Lower leg skin (tissue), 4 donors: ENCODE measurements around the gene CDK18. TPM values are rescaled to one million over a fixed set of nuclear protein-coding genes. Genes with fewer than 3 reads are reported as not detected.
A peak's percentile ranks its signal among the peaks of the same experiment; 100 is the strongest.

ENCODE experiments used
- DNase-seq, 2 donors: peaks; one replicate each; pipeline ENCODE4 v3.0.0-alpha.2; 2019; ENCODE audit warnings: low spot score in 2 of 2
- H3K4me3 ChIP-seq: fragments of 200-600 bp; sonication (generic); 2 replicates; pipeline ENCODE4 v1.5.1; 2017; ENCODE audit warnings: mild to moderate bottlenecking, low read depth; ENCODE audit not compliant: poor library complexity, severe bottlenecking
- POLR2A ChIP-seq, 2 donors: fragments of 450-650 bp; IDR thresholded peaks; one replicate each; pipeline ENCODE4 v1.6.1; 2016 to 2017; ENCODE audit warnings: antibody characterized with exemption in 2 of 2, mild to moderate bottlenecking in 1 of 2, moderate library complexity in 1 of 2
- WGBS, 2 donors: methylation state at CpG; one replicate each; pipeline ENCODE4 v1.1.5; 2018; 5-methylcytosine and 5-hydroxymethylcytosine counted together
- intact Hi-C: fragments of 100-400 bp; cut with DNase I; formaldehyde crosslinking; loops from one replicate; pipeline ENCODE4 v1.15.0; 2023; ENCODE audit warnings: low total_unique reads
- total RNA-seq, 4 donors: library from RNA; depleted of rRNA; stranded (reverse); fragments of >200 nt; gene quantifications; one replicate each; pipeline ENCODE4 v1.1.0, GENCODE V29; 2016
- TF ChIP-seq, protein P1 (sequence below), 3 donors: fragments of 450-650 bp; IDR thresholded peaks; one replicate each; pipeline ENCODE4 v1.5.1; 2016; ENCODE audit warnings: antibody characterized with exemption in 3 of 3, mild to moderate bottlenecking in 3 of 3, moderate library complexity in 2 of 3

Gene CDK18
- total RNA-seq, 4 donors from 2014 or later = 4.5 to 6.5 (median 5.1) TPM

- peak in 1 of 2 donors; percentile 75 for DNase-seq
- no peak overlapping the region for H3K4me3 ChIP-seq
- no peak for TF ChIP-seq POLR2A (IDR thresholded peaks at IDR 0.05)
- TF ChIP-seq, protein P1, sequence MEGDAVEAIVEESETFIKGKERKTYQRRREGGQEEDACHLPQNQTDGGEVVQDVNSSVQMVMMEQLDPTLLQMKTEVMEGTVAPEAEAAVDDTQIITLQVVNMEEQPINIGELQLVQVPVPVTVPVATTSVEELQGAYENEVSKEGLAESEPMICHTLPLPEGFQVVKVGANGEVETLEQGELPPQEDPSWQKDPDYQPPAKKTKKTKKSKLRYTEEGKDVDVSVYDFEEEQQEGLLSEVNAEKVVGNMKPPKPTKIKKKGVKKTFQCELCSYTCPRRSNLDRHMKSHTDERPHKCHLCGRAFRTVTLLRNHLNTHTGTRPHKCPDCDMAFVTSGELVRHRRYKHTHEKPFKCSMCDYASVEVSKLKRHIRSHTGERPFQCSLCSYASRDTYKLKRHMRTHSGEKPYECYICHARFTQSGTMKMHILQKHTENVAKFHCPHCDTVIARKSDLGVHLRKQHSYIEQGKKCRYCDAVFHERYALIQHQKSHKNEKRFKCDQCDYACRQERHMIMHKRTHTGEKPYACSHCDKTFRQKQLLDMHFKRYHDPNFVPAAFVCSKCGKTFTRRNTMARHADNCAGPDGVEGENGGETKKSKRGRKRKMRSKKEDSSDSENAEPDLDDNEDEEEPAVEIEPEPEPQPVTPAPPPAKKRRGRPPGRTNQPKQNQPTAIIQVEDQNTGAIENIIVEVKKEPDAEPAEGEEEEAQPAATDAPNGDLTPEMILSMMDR (IDR thresholded peaks at IDR 0.05) = no peak
- 52 to 88% methylated on average over 1 of the region's 1 CpG for WGBS, 2 donors
- intact Hi-C loops = no loop called here
Observed at GRCh38 chr1:205572421-205572820, 68.0 kb downstream of the CDK18 start.

DNA sequence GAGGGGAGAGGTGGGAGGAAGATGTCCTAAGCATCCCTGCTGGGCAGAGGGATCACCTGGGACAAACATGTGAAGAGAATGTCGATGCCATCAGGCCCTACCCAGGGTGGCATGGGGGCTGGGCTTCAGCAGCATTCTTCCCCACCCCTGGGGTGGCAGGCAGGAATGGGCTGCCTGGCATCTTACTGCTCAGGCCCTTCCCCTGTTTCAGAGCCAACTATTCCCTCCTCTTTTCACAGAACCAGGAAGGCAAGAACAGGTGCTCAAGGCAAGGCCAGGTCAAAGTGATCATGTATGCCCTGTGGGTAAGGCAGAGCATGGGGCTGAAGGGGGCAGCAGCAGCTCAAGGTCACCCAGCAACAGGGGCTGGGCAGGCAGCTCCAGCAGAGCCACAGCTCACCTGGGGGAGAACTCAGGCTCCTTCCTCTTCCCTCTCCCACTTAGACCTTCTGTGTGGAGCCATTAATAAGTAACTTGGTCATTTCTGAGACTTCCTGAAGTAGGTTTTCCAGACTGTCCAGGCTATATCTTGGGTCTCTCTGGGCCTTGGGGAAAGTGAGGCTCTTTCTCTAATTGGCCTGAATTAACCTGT is 70.9 kb downstream of the CDK18 start:
- no peak for TF ChIP-seq POLR2A (IDR thresholded peaks at IDR 0.05)
- TF ChIP-seq, protein P1 (IDR thresholded peaks at IDR 0.05) = no peak
- H3K4me3 ChIP-seq = no peak overlapping the region
- peak in 1 of 2 donors; percentile 60 for DNase-seq
- intact Hi-C loops = no loop called here
- 70 to 73% methylated on average over 1 of the region's 1 CpG for WGBS, 2 donors

DNA sequence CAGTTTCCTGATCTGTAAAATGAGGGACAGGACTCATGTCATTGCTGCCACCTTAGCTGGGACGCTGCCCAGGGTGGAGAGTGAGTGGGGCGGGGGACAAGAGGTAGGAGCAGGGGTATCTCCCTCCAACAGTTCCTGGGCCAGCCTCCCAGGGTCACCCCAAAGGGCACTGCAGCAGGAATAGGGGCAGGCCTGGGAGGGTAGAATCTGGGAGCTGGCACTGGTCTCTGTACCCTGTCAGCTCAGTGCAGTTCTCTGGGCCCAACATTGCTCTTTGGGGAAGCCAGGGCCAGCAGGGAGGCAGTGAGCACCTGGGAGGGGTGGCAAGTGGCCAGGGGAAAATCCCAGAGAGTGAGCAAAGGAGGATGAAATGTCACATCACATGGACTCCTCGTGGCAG is 71.5 kb downstream of the CDK18 start:
- no peak for TF ChIP-seq POLR2A (IDR thresholded peaks at IDR 0.05)
- TF ChIP-seq, protein P1 (IDR thresholded peaks at IDR 0.05) = no peak
- WGBS, 2 donors = 67 to 75% methylated on average over 3 of the region's 3 CpGs
- H3K4me3 ChIP-seq = no peak overlapping the region
- peak in 1 of 2 donors; percentile 79 for DNase-seq
- intact Hi-C loops = no loop called here

DNA sequence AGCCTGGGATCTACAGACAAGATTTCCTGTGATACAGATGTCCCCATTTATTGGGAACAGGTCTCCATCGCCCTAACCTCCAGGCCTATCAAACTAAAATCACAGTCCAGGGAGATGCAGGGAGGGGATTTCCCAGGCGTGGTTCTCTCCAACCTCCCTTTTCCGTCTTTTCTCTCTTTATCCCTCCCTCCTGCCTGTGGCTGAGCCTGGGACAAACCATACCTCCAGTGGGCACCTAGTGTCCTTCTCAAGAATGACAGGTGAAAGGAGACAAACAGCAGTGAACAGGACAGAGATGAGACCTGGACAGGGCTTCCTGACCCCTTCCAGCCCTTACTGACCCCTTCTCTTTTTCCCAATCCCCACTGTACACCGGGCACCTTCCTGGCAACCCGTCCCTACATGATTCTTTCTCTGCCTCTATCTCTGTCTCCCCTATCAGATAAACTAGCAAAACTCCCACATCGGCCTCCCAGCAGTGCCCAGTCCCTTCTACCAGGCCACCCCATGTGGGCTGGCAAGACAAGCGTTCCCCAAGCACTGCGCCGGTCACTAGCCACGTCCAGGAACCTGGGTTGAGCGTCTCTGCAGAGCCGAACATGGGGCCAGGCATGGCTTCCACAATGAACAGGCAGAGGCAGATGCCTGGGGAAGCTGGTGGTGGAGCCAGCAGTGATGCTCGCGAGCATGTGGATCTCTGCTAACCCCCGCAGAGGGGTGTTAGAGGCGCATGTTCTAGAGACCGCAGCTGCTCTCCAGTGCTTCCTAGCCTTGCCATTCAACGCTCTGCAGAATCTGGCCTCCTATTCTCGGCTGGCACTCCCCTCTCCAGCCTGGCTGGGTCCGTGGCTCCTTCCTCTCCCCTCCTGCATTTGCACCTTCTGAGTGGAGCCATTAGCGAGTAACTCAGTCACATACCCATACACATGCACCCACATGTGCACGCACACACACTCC is 72.6 kb downstream of the CDK18 start:
- peak in 1 of 2 donors; percentile 82 for DNase-seq
- no peak overlapping the region for H3K4me3 ChIP-seq
- TF ChIP-seq POLR2A (IDR thresholded peaks at IDR 0.05) = no peak
- TF ChIP-seq, protein P1 (IDR thresholded peaks at IDR 0.05) = no peak
- intact Hi-C loops = no loop called here
- 68 to 73% methylated on average over 22 of the region's 22 CpGs for WGBS, 2 donors

GRCh38 chr1:205577874-205578658 is 73.6 kb downstream of the CDK18 start:
- intact Hi-C loops = no loop called here
- 53 to 57% methylated on average over 13 of the region's 13 CpGs for WGBS, 2 donors
- no peak overlapping the region for H3K4me3 ChIP-seq
- TF ChIP-seq, protein P1 (IDR thresholded peaks at IDR 0.05) = no peak
- TF ChIP-seq POLR2A (IDR thresholded peaks at IDR 0.05) = no peak
- peak in 1 of 2 donors; percentile 52 for DNase-seq
